Activated gamma-delta T cell treated with anti-CD3 and anti-CD28 coated beads, Interleukin-2, amount 50 U/mL, for 16 hours (primary cell): ENCODE measurements around the gene METTL23.

Experiments used
- DNase-seq: peaks from one replicate; pipeline ENCODE4 v3.0.0-alpha.2; 2020; ENCODE audit warnings: low read depth

The METTL23 gene, protein sequence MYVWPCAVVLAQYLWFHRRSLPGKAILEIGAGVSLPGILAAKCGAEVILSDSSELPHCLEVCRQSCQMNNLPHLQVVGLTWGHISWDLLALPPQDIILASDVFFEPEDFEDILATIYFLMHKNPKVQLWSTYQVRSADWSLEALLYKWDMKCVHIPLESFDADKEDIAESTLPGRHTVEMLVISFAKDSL

DNA sequence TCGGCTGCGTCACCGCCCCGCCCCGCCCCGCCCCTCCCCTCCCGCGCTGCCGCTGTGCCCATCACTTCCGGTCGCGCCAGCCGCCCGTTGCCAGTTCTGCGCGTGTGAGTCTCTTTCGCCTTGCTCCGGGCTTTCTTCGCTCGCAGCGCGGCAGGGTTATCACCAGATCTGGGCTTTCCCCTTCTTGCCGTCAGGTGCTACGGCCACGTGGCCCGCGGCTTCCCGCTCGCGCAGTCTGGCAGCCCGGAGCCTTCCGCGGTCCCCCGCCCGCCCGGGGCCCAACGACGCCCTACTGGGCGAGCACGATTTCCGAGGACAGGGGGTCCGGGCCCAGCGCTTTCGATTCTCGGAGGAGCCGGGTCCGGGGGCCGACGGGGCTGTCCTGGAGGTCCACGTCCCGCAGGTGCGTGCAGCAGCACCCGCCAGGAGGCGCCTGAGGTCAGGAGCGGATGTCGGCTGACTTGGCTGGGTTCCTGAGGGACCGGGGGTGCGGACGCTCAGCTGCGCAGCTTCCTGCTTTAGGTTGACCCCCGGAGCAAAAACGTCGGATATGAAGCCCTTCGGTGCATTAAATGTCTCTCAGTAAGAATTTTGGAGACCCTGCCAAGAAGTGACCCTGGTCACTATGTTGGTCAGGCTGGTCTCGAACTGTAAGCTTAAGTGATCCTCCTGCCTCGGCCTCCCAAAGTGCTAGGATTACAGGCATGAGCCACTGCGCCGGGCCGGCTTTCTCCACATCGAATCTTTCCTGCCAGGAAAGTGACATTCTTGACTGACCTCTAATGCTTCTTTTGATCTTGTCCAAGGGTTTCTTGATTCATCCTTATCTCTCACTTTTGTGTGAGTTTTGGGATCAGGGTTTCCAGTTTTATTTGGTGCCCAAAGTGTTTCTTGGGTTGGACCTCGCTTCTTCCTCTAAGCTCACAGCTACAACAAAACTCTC is at the start of gene METTL23:
METTL23 (plus strand) TSS at position 64 of the 943 bp plus-strand sequence. CDS start 2,872 bp downstream, outside the sequence.
- DNase-seq = peak; percentile 71

DNA sequence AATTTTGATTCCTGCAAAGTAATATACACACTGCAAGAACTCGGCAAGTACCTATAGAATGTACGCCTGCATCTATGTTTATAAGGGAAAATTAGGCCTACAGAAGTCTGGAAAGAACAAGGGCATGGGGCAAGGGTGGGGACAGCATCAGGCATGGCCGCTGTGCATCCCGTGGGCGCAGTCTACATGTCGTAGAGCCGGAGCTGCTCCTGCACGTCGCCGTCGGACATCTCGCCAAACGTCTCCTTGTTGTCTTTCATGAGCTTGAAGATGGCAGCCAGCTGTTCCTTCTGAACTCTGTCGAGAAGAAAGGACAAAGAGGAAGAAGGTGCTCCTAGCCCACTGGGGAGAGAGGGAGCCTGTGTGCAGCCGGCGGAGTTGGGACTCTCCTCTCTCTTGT is 49.2 kb upstream of the METTL23 start:
- DNase-seq = no peak

DNA sequence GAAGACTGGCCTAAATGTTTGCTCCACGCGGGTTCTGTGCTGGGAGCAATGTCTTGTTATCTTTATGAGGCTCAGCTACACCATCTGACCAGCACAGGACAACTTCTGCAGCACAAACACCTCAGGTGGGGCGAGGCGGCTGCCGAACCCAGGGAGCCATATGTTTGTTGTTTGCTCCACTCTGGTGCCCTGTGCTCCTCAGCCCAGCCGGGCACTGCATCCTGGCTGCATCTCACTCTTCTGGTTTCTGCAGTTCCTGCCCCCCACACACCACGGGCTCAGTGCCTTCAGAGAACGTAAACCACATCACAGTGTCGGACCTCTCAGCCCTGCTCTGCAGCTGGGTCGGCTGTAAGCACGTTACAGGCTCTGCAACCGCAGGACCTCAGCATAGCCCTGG is 48.3 kb upstream of the METTL23 start:
- DNase-seq = peak; percentile 38

DNA sequence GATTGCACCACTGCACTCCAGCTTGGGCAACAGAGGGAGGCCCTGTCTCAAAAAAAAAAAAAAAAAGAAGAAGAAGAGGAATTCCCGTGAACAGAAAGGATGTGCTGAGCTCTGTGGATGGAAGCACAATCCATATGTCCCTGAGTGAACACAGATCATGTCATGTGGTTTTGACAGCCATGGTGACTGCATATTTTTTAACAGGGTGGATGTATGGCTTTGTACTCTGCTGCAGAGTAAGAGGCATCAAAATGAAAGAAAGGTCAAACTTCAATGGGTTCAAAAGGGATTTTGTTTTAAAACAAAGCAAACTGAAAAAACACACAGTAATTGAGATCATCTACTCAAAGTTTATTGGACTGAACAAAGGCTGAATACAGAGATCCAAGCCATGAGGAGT is 47.4 kb upstream of the METTL23 start:
- no peak for DNase-seq

DNA sequence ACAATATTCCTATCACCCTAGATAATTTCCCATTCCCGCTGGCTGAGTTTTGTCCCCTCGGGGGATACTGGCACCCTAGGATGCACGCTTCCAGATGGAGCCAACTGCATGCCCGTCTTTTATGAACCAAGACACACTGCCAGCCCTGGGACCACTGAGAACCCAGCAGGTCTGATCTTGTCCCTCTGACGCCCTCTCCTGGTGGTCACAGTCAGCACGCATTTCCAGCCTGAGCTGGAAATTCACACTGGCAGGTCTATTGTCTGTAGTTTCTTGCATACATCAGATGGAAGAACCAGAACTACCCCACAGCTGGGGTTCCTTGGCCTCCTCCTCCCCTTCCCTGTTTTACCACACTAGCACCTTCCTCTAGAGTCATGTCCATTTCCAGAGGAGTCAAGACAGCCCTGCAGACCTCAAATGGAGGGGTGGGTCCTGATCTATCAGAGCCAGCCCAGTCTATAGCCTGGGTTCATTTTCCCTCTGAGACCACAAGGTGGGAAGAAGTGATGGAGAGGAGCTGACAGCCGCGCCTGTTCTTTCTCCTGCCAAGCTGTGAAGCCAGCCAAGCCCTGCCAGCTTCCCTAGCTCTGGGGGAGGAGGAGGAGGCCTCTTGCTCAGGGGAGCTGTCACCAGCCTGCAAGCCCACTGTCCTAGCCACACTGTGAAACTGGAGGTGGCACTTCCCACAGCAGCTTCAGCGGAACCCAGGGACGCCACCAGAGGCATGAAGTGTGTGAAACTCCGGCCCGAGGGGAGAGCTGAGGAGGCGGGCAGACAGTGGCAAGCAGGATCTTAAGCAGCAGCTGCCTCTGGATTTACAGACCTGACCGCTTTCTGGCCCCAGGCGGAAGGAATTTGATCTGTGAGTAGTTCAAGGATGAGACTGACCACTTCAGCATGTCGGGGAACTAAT is 45.2 kb upstream of the METTL23 start:
- peak; percentile 52 for DNase-seq

DNA sequence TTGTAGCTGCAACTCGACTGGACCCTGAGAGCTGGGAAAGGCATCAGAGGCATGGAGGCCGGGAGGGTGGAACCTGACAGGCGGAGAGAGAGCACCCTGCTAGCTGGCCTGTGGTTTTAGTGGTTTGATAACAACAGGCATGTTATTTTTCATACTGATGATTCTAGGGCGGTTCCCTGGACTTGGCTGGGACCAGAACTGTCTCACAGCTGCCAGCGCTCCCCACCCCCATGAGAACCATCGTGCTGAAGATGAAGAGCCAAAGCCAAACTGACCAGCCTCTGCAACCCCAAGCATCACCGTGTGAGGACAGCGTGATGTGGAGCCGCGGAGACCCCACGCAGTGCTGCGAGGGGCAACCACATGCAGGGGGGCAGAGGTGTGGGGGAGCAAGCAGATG is 44.3 kb upstream of the METTL23 start:
- no peak for DNase-seq

DNA sequence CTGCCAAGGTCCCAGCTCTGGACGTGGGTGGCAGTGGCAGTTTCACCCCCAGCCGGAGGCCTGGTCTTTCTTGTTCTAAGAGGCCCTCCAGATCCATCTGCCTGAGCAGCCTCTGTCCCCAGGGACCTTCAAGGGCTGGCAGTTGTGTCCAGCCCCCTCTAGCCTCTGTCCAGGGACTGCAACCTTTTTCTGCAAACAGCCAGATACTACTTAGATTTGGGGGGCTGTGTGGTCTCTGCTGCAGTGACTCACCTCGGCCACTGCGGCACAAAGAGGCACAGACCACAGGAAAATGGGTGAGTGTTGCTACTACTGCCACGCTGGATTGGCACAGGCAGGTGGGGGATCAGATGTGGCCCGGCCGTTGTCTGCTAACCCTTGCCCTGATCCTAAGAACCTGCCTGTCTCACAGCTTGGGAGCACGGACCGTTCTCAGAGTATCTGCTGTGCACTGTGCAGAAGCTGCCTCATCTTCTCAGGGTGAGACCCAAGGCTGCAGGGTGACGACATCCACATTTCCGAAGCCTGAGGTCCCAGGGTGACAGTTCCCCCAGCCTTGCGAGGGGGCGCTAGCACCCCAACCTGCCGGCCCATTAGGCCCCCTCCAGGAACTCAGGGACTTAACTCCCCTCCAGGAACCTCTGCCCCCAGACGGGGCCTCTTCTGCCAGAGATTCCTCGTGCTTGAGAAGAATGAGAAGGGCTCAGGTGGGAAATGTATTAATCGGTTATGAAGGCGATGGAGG is 43.5 kb upstream of the METTL23 start:
- DNase-seq = no peak

DNA sequence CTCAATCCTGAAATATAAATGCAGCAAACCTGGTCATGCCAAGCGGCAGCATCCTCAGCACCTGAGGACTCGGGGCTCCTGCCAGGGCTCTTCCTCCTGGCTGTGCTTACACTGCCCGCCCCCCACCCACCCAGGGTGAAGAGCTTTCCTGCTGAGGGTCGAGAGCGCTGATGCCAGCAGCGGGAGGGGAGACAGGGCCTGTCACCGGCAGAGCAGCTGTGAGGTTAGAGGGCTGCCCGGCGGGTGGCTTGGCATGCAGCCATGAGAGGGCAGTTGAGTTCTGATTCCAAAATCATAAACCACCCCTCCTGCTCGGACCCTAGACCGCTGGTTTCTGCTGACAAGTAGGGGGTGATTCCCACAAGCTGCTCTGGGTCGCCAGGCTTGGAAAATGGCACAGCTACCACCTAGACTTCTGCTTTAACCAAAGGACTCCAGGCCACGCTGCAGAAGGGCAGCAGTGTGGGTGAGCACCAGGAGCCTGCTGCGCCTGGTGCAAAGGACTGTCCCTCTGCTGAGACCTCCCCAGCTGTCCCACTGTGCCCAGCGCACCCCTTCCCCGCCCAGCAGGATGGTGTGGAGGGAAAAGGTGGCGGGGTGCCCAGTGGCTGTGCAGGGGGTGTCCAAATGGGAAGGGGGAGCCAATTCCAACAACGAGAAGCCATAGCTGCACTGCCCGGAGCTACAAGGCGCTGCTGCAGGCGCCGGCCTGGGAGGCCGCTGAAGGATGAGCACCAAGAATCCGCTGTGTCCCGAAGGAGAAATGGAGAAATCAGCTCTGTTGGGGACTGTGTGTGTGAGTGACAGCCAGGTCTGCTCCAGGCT is 42.5 kb upstream of the METTL23 start:
- DNase-seq = no peak

DNA sequence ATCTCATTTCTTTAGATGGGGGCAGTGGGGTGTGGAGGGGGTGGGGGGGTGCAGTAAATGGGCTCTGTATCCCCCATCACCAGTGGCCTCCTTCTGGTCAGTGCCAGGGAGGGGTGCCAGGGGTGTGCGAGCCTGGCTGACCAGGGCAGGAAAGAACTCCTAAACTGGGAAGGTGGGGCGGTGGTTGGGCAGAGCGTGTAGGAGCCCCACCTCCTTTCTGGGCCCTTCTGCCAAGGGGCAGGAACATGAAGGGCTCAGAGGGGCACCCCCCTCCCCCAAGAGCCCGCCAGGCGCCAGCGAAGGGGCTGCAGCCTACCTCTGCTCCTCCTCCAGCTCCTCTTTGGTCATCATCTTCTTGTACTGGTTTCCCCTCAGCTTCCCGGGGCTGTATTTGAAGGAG is 41.9 kb upstream of the METTL23 start:
- no peak for DNase-seq

DNA sequence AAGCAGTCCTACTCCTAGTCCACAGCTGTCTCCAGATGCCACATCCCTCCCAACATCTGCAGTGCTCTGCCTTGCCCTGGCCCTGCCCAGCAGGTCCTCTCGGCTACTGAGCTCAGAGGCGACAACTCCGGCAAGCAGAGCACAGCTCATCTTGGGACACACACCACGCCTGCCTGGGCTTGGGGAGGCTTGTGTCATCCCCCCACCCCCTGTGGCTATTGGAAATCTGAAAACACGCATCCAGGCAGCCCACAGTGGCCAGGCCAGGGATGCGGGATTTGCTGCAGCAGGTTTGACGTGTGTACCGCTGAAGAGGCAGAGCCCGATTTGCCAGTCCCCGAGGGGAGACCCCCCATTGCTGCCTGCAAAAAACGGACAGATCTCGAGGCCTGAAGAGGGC is 41.3 kb upstream of the METTL23 start:
- no peak for DNase-seq

DNA sequence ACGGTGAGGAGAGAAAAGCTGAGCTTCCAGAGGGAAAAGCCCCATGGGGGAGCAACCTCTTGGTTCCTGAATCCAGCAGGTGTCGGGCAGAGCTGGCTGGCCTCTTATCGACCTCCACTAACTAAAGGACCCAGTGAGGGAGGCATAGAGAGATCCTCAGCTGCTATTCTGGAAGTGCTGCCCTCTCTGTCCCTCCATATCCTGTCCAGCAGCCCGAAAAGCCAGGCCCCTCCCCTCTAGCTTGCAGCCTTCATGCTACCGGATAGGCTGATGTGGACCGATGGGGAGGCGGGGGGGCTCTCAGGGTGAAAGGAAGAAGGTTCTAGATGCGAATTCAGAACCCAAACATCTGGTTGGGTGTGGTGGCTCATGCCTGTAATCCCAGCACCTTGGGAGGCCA is 40.8 kb upstream of the METTL23 start:
- DNase-seq = no peak

DNA sequence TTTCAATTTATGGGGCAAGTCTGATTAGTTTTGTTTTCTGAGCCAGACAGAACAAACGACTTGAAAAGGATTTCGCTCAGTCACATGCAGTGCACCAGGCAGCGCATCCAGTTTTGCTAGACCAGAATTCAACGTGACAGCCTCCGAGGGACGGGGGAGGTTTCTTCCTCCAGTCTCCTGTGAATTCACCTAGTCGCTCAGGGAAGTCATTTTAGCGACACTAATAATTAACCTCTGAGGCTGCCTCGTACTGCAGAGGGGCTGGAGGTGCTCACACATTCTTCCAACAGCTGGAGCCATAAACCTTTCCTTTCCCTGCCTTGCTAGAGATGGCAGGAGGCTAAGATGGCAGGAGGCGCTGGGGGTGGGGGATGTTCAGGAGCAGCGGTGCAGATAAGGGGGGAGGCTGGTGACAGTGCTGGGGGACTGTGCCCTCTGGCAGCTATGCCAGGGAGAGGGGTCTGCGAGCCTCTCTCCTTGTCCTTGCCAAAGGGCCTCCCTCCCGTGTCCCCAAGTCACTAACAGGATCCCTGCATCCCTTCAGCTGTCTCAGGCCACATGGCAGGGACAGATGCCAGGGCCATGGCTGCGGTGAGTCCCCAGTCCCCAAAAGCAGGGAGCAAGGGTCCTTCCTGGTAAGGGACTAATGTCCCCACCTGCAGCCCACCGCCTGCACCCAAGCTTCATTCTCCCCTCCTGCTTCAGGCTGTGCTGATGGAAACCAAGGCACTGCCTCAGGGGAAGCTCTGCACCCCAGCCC is 39.9 kb upstream of the METTL23 start:
- no peak for DNase-seq

DNA sequence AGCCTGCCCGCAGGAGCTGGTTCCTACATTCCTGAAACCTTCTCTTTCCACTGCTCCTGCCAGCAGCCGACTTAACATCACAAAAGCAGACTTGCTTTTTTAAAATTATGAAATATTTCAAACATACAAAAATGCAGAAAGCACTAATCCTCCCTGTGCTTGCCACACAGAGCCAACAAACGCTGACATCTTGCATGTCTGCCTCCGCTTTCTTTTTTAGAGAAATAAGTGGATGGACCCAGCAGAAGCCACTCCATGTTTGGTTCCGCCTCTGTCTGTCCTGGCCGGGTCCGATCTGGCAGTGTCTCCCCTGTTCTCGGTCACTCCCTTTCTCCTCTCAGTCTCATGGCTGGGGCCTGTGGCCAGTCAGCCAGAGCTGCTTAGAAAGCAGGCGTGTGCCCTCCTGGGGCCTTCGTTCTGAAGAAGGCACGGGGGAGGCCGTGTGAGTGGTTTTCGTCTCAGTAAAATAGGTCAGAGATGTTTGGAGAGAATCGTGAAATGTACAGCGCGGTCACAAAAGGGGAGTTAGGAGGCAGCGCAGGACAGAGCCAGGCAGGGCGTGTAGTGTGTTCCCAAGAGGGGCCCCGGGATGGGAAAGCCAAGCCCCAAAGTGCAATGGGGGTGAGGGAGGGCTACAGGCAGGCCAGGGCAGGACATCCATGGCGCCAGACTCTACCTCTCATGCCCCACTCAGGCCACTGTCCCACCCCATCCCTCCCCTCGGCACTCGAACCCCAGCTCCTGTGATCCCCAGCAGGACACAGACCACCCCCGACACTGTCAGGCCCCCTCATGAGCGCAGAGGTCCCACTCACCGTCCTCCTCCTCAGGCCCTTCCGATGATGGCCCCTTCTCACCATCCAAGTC is 39.1 kb upstream of the METTL23 start:
- no peak for DNase-seq

DNA sequence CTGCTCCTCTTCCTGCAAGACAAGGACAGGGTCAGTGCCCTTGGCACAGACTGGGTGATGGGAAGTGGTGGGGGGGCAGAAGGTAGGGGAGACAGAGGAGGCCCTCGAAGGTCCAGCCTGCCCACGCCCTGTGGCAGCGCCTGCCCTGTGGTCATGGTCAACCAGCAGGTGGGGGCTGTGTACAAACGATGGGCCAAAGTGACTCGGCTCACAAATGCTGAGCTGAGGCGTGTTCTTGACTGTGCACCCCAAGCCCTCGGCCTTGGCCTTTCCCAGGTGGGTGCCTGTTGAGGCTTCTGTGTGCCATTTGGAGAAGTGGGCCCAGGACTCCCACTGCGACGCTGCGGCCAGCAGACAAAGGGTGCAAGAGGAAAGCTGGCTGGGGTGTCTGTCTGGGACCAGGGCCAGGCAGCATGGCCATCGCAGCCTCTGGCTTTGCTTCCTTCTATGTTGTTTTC is 38.4 kb upstream of the METTL23 start:
- DNase-seq = no peak

DNA sequence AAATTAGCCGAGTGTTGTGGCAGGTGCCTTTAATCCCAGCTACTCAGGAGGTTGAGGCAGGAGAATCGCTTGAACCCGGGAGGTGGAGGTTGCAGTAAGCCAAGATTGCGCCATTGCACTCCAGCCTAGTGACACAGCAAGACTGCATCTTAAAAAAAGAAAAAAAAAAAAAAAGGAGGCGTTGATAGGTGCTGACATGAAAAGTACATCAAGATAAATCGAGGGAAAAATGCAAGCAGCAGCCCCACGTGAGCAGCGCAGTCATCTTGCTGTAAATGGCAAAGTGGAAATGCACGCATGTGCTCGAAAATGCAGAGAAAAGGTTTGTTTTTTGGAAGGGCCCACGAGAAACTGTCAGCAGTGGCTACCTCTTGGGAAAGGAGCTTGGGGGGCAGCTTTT is 36.8 kb upstream of the METTL23 start:
- no peak for DNase-seq

DNA sequence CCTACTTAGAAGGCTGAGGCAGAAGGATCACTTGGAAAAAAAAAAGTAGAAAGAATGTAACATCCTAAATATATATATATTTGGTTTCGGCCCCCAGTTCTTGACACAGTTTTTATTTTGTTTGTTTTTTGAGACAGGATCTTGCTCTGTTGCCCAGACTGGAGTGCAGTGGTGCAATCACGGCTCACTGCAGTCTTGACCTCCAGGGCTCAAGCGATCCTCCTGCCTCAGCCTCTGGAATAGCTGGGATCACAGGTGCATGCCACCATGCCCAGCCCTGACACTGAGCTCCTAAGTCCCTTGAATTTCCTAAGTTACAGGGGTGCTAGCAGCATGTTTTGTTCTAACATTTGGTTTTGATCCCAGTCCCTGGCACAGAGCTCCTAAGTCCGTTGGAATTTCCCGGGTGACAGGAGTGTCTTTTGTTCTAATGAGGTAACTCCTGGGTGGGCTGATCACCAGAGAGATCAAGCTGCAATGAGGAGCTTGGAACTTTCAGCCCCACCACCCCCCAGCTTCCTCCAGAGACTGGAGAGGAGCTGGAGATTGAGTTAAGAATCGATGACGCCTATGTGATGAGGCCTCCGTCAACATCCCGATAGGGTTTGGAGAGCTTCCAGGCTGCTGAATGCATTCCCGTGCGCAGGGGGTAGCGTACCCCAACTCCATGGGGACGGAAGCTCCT is 35.9 kb upstream of the METTL23 start:
- no peak for DNase-seq

DNA sequence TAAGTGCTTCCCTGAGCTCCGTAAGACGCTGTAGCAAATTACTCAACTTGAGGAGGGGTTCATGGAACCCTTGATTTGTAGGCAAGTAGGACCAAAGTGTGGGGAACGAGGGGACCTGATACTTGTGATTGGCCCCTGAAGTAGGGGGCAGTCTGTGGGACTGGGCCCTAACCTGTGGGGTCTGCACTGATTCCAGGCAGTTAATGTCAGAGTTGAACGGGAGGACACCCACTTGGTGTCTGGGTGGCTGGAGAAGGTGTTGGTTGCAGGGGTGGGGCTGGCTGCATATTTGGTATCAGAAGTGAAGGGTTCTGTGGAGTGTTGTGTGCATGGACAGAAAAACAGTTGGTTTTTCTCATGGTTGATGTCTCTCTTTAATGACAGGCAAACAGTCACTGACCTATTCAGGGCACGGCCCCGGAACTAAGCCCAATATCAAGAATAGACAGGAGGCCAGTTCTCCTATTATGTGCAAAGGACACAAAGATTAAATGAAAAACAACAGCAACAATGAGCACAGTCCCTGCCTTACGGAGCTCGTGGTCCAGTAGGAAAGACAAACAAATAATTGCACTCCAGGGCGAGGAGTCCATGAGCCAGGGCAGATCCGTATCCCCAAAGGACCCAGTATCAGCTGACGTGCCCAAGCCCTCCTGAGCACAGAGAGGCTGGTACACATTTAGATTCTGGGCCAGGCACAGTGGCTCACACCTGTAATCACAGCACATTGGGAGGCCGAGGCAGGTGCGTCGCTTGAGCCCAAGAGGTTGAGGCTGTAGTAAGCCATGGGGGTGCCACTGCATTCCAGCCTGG is 35.1 kb upstream of the METTL23 start:
- DNase-seq = no peak
